Small intestine (tissue), 7 donors: ENCODE measurements around the gene ELAPOR1. TPM values are rescaled to one million over a fixed set of nuclear protein-coding genes. Genes with fewer than 3 reads are reported as not detected.
A peak's percentile ranks its signal among the peaks of the same experiment; 100 is the strongest.

Experiments
- DNase-seq, 2 donors: peaks; one replicate each; pipeline versions ENCODE4 v3.0.0 to v3.0.0-alpha.2; 2013
- FAIRE-seq: peaks from 2 replicates; lab custom pipeline; 2012; peaks lifted over from hg19 to GRCh38; lab: Jason Lieb, UNC
- H3K27ac ChIP-seq, 3 donors: one replicate each; pipeline ENCODE4 v1.5.1; 2013; ENCODE audit warnings: low read length in 2 of 3, mild to moderate bottlenecking in 2 of 3, control low read depth in 1 of 3, inconsistent platforms in 1 of 3, low read depth in 1 of 3, moderate library complexity in 1 of 3
- H3K27me3 ChIP-seq, 3 donors: one replicate each; pipeline ENCODE4 v1.6.1; 2013; ENCODE audit warnings: low read length in 3 of 3, inconsistent platforms in 1 of 3; ENCODE audit not compliant: control insufficient read depth in 3 of 3, insufficient read depth in 3 of 3
- H3K36me3 ChIP-seq, 3 donors: one replicate each; pipeline ENCODE4 v1.6.1; 2013; ENCODE audit warnings: low read length in 3 of 3, inconsistent platforms in 1 of 3, low read depth in 1 of 3, mild to moderate bottlenecking in 1 of 3, moderate library complexity in 1 of 3; ENCODE audit not compliant: control insufficient read depth in 3 of 3, insufficient read depth in 2 of 3
- H3K4me1 ChIP-seq, 3 donors: one replicate each; pipeline ENCODE4 v1.6.1; 2013; ENCODE audit warnings: low read length in 2 of 3, inconsistent platforms in 1 of 3, low read depth in 1 of 3, mild to moderate bottlenecking in 1 of 3, moderate library complexity in 1 of 3; ENCODE audit not compliant: control insufficient read depth in 3 of 3, insufficient read depth in 2 of 3
- H3K4me3 ChIP-seq, 3 donors: one replicate each; pipeline ENCODE4 v1.5.1; 2013; ENCODE audit warnings: low read length in 3 of 3, control low read depth in 1 of 3, inconsistent platforms in 1 of 3, low read depth in 1 of 3, mild to moderate bottlenecking in 1 of 3, moderate library complexity in 1 of 3
- H3K9me3 ChIP-seq, 2 donors: one replicate each; pipeline ENCODE4 v1.6.1; 2013; ENCODE audit warnings: low read depth in 1 of 2, low read length in 1 of 2; ENCODE audit not compliant: control insufficient read depth in 2 of 2, insufficient read depth in 1 of 2
- WGBS, 3 donors: extraction: QIAGEN DNeasy Blood & Tissue Kit; methylation state at CpG; one replicate each; pipeline ENCODE4 v1.1.7; 2013; 5-methylcytosine and 5-hydroxymethylcytosine counted together
- polyA plus RNA-seq, 4 donors: library from polyadenylated mRNA; stranded (reverse) in 3 of 4; unstranded in 1 of 4; fragments of 200-250 nt in 3 of 4; fragments of 120-200 nt in 1 of 4; gene quantifications; one replicate each; pipeline versions ENCODE4 v1.2.1 to v1.2.3, GENCODE V29; 2013
- donor health status: healthy with polysubstance abuse.
- donor health status: control.
- donor health status: control.
- donor health status: Bipolar disorder and iron deficiency.
- donor health status: healthy.

Gene ELAPOR1
- polyA plus RNA-seq, 4 donors = 3.8 to 75.3 (median 35.4) TPM

DNA sequence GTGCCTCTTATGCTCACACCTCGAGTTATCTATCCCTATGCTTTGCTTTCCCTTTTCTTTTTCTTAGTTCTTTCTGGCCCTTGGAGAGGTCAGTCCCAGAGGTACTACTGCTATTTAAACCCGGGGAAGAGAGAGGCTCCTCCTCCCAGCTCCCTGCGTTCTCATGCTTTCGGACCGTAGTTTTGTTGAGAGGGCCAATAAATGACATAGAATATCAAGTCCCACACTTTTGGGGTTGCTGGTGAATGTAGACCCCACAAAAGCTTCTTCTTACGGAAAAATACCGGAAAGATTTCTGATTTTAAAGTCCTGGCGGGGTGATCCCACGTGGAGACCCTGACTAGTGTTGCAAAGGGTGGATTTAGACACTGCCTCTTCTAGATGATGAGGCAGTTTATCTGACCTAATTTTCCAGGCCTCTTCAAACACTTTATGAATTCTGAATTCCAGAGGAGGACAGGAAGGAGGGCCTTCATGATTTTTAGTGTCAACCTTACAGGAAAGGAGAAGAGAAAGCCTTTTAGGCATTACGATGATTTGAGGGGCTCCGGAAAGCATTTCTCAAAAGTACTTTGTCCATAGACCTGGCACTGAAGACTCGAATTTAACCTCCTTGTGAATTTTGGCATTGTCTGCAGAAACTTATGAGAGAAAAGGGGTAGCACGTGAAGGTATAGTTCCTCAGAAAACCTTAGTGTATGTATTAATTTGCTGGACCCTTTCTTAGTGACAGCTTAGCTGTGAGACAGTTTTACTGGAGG lies 22.7 kb upstream of the ELAPOR1 start:
- FAIRE-seq (no peak), DNase-seq (peak in 1 of 2 donors; percentile 63)
- Histone ChIP-seq H3K4me3 (peak overlapping the region; percentile 63 to 87 (median 87)), H3K9me3 (peaks cover 0 to 8% of the 10 kb centered on the region in 2 donors), H3K27me3 (no peaks in the 10 kb centered on the region), H3K36me3 (peaks cover 0 to 11% (median 2%) of the 10 kb centered on the region in 3 donors), H3K27ac (peak overlapping the region; percentile 89 to 98 (median 94)), H3K4me1 (peaks cover 0 to 7% (median 0%) of the 10 kb centered on the region in 3 donors)
- WGBS, 3 donors = 1 to 2% (median 1%) methylated on average over 13 of the region's 13 CpGs

- no peaks in the 10 kb centered on the region for H3K27me3 ChIP-seq
- H3K27ac ChIP-seq = peak overlapping the region in 2 of 3 donors; percentile 94 to 98
- peak overlapping the region; percentile 63 to 87 (median 87) for H3K4me3 ChIP-seq
- no peak for FAIRE-seq
- H3K4me1 ChIP-seq = peaks cover 0 to 9% (median 0%) of the 10 kb centered on the region in 3 donors
- peaks cover 0 to 8% of the 10 kb centered on the region in 2 donors for H3K9me3 ChIP-seq
- DNase-seq = peak; percentile 39 to 40
- WGBS, 3 donors = 0 to 4% (median 3%) methylated on average over 1 of the region's 1 CpG
- peaks cover 0 to 11% (median 2%) of the 10 kb centered on the region in 3 donors for H3K36me3 ChIP-seq
Measured at GRCh38 chr1:109091839-109092193, 22.1 kb upstream of the ELAPOR1 start.

DNA sequence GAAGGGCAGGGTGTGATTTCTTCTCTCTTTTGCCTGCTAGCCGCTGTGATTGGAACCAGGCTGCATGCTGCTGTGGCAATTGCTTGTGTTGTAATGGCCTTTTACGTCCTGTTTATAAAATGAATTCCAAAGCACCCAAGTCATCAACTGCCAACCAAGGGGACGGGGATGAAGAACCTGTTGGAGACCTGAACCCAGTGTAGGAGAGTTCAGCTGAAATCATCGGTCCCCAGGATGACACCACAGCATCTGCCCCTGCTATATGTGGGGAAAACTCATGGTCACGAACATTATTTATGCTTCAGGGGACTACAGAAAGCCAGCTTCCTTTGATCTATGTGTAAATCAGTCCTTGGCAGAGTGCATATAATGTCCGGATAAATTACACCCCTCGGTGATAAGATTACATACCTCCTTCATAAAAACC lies 19.5 kb upstream of the ELAPOR1 start:
- no peak overlapping the region for H3K27ac ChIP-seq

DNA sequence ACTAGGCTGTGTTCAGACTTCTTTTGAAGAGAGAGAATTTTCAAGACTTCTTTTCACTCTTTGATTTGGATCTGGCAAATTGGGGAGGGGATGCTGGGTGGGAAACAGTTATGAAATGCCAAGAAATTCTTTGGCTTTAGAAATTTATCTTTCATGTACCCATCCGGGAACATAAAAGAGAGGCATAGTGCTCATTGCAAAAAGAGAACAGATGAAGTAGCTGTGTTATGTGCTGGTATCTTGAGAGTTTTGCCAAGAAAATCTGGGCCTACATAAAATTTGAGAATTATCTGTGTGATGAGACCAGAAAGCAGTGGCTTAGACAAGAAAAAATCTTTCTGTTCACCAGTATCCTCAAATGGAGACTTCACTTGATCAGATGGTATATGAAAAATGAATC lies 19.0 kb upstream of the ELAPOR1 start:
- Histone ChIP-seq H3K4me3 (no peak overlapping the region), H3K27me3 (no peaks in the 10 kb centered on the region), H3K9me3 (peaks cover 0 to under 1% of the 10 kb centered on the region in 2 donors), H3K27ac (no peak overlapping the region), H3K4me1 (peaks cover 0 to 9% (median 0%) of the 10 kb centered on the region in 3 donors), H3K36me3 (peaks cover 0 to 11% (median 2%) of the 10 kb centered on the region in 3 donors)
- no peak for DNase-seq
- no peak for FAIRE-seq
- WGBS, 3 donors = 93 to 95% (median 93%) methylated on average over 1 of the region's 1 CpG

More for the DNA sequence above, 19.5 kb upstream of the ELAPOR1 start:
- H3K36me3 ChIP-seq = peaks cover 0 to 11% (median 2%) of the 10 kb centered on the region in 3 donors
- H3K9me3 ChIP-seq = peaks cover 0 to 6% of the 10 kb centered on the region in 2 donors
- H3K4me3 ChIP-seq = no peak overlapping the region
- H3K4me1 ChIP-seq = peaks cover 0 to 9% (median 0%) of the 10 kb centered on the region in 3 donors
- 52 to 74% (median 70%) methylated on average over 7 of the region's 7 CpGs for WGBS, 3 donors
- H3K27me3 ChIP-seq = no peaks in the 10 kb centered on the region
- FAIRE-seq = no peak
- no peak for DNase-seq

DNA sequence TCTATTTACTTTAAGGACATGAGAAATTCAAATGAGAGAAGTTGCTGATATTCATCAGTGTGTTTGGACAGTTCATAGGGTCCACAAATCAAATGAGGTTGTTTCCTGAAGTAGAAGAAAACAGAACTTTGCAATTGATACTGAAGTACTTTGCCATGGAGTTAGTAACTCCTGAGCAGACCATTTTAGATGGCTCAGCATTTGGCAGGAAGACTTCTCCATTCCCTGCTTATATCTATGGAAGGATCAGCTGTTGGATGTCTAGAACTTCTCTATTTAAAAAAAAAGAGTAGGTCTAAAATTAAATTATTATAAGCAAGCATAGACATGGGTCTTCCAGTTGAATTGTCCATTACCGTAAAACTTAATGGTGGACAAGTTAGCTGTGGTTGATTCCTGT lies 18.3 kb upstream of the ELAPOR1 start:
- FAIRE-seq (no peak), DNase-seq (no peak)
- Histone ChIP-seq H3K4me1 (peaks cover 0 to 9% (median 0%) of the 10 kb centered on the region in 3 donors), H3K4me3 (no peak overlapping the region), H3K27me3 (no peaks in the 10 kb centered on the region), H3K9me3 (no peaks in the 10 kb centered on the region), H3K27ac (no peak overlapping the region), H3K36me3 (peaks cover 0 to 11% (median 2%) of the 10 kb centered on the region in 3 donors)
- 92 to 95% (median 94%) methylated on average over 1 of the region's 1 CpG for WGBS, 3 donors

GRCh38 chr1:109096120-109096519 lies 17.8 kb upstream of the ELAPOR1 start:
- DNase-seq (no peak), FAIRE-seq (no peak)
- H3K9me3 ChIP-seq = no peaks in the 10 kb centered on the region
- H3K27ac ChIP-seq = peak overlapping the region in 1 of 3 donors; percentile 8
- peaks cover 0 to 11% (median 2%) of the 10 kb centered on the region in 3 donors for H3K36me3 ChIP-seq
- no peak overlapping the region for H3K4me3 ChIP-seq
- whole genome bisulfite sequencing, 3 donors = 9 to 58% (median 15%) methylated on average over 1 of the region's 1 CpG
- no peaks in the 10 kb centered on the region for H3K27me3 ChIP-seq
- H3K4me1 ChIP-seq = peaks cover 0 to 9% (median 0%) of the 10 kb centered on the region in 3 donors

- Histone ChIP-seq H3K36me3 (peaks cover 0 to 4% (median 0%) of the 10 kb centered on the region in 3 donors), H3K4me1 (peaks cover 0 to 4% (median 0%) of the 10 kb centered on the region in 3 donors), H3K27me3 (no peaks in the 10 kb centered on the region), H3K27ac (peak overlapping the region; percentile 87 to 99 (median 92)), H3K4me3 (peak overlapping the region; percentile 68 to 98 (median 93)), H3K9me3 (no peaks in the 10 kb centered on the region)
- WGBS, 3 donors = 0% methylated on average over 67 to 77 of the region's 77 CpGs
- DNase-seq = peak; percentile 98
- no peak for FAIRE-seq
Measured at GRCh38 chr1:109099938-109100773, 13.8 kb upstream of the ELAPOR1 start.
